PC-3 (cell line): Measurements from ENCODE around the gene POR.

Experiments used
- CTCF ChIP-seq: fragments of 300-600 bp; sonication (generic); conservative IDR thresholded peaks from 2 replicates; pipeline ENCODE4 v1.5.1; 2017; ENCODE audit warnings: antibody characterized with exemption, low read depth, mild to moderate bottlenecking, low read length
- EZH2 ChIP-seq: fragments of 300-600 bp; sonication (generic); IDR thresholded peaks from one replicate; pipeline ENCODE4 v1.6.1; 2017; ENCODE audit warnings: antibody characterized with exemption, mild to moderate bottlenecking, low read length; ENCODE audit not compliant: unreplicated experiment

DNA sequence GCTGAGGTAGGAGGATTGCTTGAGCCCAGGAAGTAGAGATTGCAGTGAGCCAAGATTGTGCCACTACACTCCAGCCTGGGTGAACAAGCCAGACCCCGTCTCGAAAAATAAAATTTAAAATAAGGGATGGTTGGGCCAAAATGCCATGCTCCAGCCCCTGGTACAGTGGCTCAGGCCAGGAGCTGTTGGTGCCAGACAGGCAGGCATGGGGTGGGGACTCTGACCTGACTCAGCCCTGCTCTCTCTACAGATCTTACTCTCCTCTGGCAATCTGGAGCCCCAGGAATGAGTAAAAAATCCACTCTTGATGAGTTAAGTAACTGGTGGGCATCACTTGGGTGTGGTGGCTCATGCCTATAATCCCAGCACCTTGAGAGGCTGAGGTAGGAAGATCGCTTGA is 87.9 kb downstream of the POR start:
- TF ChIP-seq CTCF (no peak), EZH2 (no peak)
